Activated CD8-positive, alpha-beta T cell treated with anti-CD3 and anti-CD28 coated beads for 36 hours (primary cell): ENCODE data around the gene SMIM17. TPM values are rescaled to one million over a fixed set of nuclear protein-coding genes. Genes with fewer than 3 reads are reported as not detected.
"Not testable (repeated sequence)": the region's sequence is repeated elsewhere in the genome, so short reads cannot be mapped to it uniquely, and the experiment has no call there.

Experiments used
- ATAC-seq: fragments of 200-7000 bp; cut with Tn5 transposase; one replicate; pipeline ENCODE4 v1.10.0; 2021; ENCODE audit warnings: mild to moderate bottlenecking, moderate library complexity
- CTCF ChIA-PET: fragments of 350-600 bp; sonication (Branson Sonifier 250); formaldehyde crosslinking; loops from one replicate; lab custom pipeline; 2021; ENCODE audit warnings: antibody characterized with exemption; lab: Charles Lee
- POLR2A ChIA-PET: fragments of 350-600 bp; sonication (Branson Sonifier 250); formaldehyde crosslinking; loops from one replicate; lab custom pipeline; 2021; ENCODE audit warnings: antibody characterized with exemption; lab: Charles Lee
- DNase-seq: peaks from one replicate; pipeline ENCODE4 v3.0.0-alpha.2; 2020
- H3K27ac Mint-ChIP-seq: one replicate; pipeline ENCODE4 v1.8.0; 2021; ENCODE audit warnings: mild to moderate bottlenecking, mixed read lengths
- H3K27me3 Mint-ChIP-seq: one replicate; pipeline ENCODE4 v1.8.0; 2021; ENCODE audit warnings: mixed read lengths
- H3K36me3 Mint-ChIP-seq: one replicate; pipeline ENCODE4 v1.8.0; 2021; ENCODE audit warnings: low read depth, mixed read lengths
- H3K4me1 Mint-ChIP-seq: one replicate; pipeline ENCODE4 v1.8.0; 2021; ENCODE audit warnings: low read depth, mixed read lengths
- H3K4me3 Mint-ChIP-seq: one replicate; pipeline ENCODE4 v1.8.0; 2021; ENCODE audit warnings: mild to moderate bottlenecking, moderate library complexity, mixed read lengths
- H3K9me3 Mint-ChIP-seq: one replicate; pipeline ENCODE4 v1.8.0; 2021; ENCODE audit warnings: mixed read lengths
- CTCF ChIP-seq: fragments of 200-600 bp; IDR thresholded peaks from one replicate; pipeline ENCODE4 v1.8.0; 2022; ENCODE audit warnings: antibody characterized with exemption, mild to moderate bottlenecking
- intact Hi-C: fragments of 100-400 bp; cut with micrococcal nuclease; formaldehyde crosslinking; loops from one replicate; pipeline ENCODE4 v1.10.0; 2022
- total RNA-seq, 2 experiments: library from RNA; stranded (reverse); gene quantifications; one replicate each; pipeline ENCODE4 v1.2.3, GENCODE V29; 2021

Gene SMIM17
- total RNA-seq, 2 experiments from 2014 or later, result not detected

GRCh38 chr19:56670961-56671612 is 28.1 kb downstream of the SMIM17 start:
- Mint-ChIP-seq H3K9me3 (peaks cover 17% of the 10 kb centered on the region), H3K4me3 (peak overlapping the region; percentile 88), H3K4me1 (peaks cover 9% of the 10 kb centered on the region), H3K27ac (peak overlapping the region; percentile 88), H3K27me3 (peaks cover 1% of the 10 kb centered on the region), H3K36me3 (peaks cover 37% of the 10 kb centered on the region)
- DNase-seq (no peak), ATAC-seq (peak; percentile 43)
- intact Hi-C loops, result no loop called here
- ChIA-PET POLR2A (no interaction called here), CTCF (no interaction called here)
- no peak for TF ChIP-seq CTCF

- DNase-seq (peak; percentile 94), ATAC-seq (peak; percentile 95)
- Mint-ChIP-seq H3K4me1 (peaks cover 9% of the 10 kb centered on the region), H3K9me3 (peaks cover 21% of the 10 kb centered on the region), H3K4me3 (peak within 1 kb of the TSS; percentile 88), H3K36me3 (peaks cover 32% of the 10 kb centered on the region), H3K27ac (peak within 1 kb of the TSS; percentile 88), H3K27me3 (peaks cover 1% of the 10 kb centered on the region)
- POLR2A ChIA-PET, result interaction anchor here (0.7 kb wide), 1 partner anchor 58 kb away, joined by 3 read pairs; no protein-coding TSS in a partner anchor
- intact Hi-C loops, result no loop called here
- CTCF ChIA-PET, result no interaction called here
- TF ChIP-seq CTCF, result peak; percentile 23
These were observed 28.6 kb downstream of the SMIM17 start, which contains the start of gene ZNF835 for GRCh38 chr19:56671613-56671994. TSS of gene ZNF835 (minus strand) at chr19:56671757. CDS start at chr19:56665198, 6,559 bp downstream.

GRCh38 chr19:56672610-56673009 is 29.7 kb downstream of the SMIM17 start:
- H3K27me3 Mint-ChIP-seq, ATAC-seq, H3K4me3 Mint-ChIP-seq, H3K27ac Mint-ChIP-seq, CTCF ChIA-PET, intact Hi-C loops, DNase-seq, H3K4me1 Mint-ChIP-seq: not testable (repeated sequence)
- Mint-ChIP-seq H3K9me3 (peaks cover 24% of the 10 kb centered on the region), H3K36me3 (peaks cover 29% of the 10 kb centered on the region)
- POLR2A ChIA-PET, result interaction anchor here (0.7 kb wide), 1 partner anchor 66 kb away, joined by 3 read pairs; no protein-coding TSS in a partner anchor

GRCh38 chr19:56678205-56678604 is 35.2 kb downstream of the SMIM17 start:
- intact Hi-C loops, result no loop called here
- no peaks in the 10 kb centered on the region for H3K27me3 Mint-ChIP-seq
- no peak overlapping the region for H3K27ac Mint-ChIP-seq
- peaks cover 16% of the 10 kb centered on the region for H3K9me3 Mint-ChIP-seq
- ATAC-seq (no peak), DNase-seq (no peak)
- H3K4me1 Mint-ChIP-seq, result no peaks in the 10 kb centered on the region
- H3K4me3 Mint-ChIP-seq, result no peak overlapping the region
- ChIA-PET CTCF (no interaction called here), POLR2A (no interaction called here)
- H3K36me3 Mint-ChIP-seq, result peaks cover 4% of the 10 kb centered on the region
- no peak for TF ChIP-seq CTCF

GRCh38 chr19:56681702-56682101 is 38.7 kb downstream of the SMIM17 start:
- peaks cover 16% of the 10 kb centered on the region for H3K36me3 Mint-ChIP-seq
- no peaks in the 10 kb centered on the region for H3K4me1 Mint-ChIP-seq
- peaks cover 20% of the 10 kb centered on the region for H3K9me3 Mint-ChIP-seq
- H3K4me3 Mint-ChIP-seq, result no peak overlapping the region
- no peak for ATAC-seq
- ChIA-PET POLR2A (no interaction called here), CTCF (no interaction called here)
- no peaks in the 10 kb centered on the region for H3K27me3 Mint-ChIP-seq
- intact Hi-C loops, result no loop called here
- no peak overlapping the region for H3K27ac Mint-ChIP-seq
- no peak for DNase-seq
- TF ChIP-seq CTCF, result no peak
